CD8-positive, alpha-beta memory T cell (primary cell): ENCODE results near the gene SPATC1L. TPM values are rescaled to one million over a fixed set of nuclear protein-coding genes. Genes with fewer than 3 reads are reported as not detected.

Experiments used
- CTCF ChIA-PET: fragments of 350-600 bp; sonication (Branson Sonifier 250); formaldehyde crosslinking; loops from one replicate; lab custom pipeline; 2021; ENCODE audit warnings: antibody characterized with exemption; lab: Charles Lee
- POLR2A ChIA-PET: fragments of 350-600 bp; sonication (Branson Sonifier 250); formaldehyde crosslinking; loops from one replicate; lab custom pipeline; 2021; ENCODE audit warnings: antibody characterized with exemption; lab: Charles Lee
- DNase-seq, 5 donors: peaks; one replicate each; pipeline versions ENCODE4 v3.0.0 to v3.0.0-alpha.2; 2020 to 2022; ENCODE audit warnings: mixed read lengths in 1 of 5
- H3K27ac ChIP-seq: one replicate; pipeline ENCODE4 v1.7.0; 2013; ENCODE audit warnings: low read depth, mild to moderate bottlenecking, low read length, moderate library complexity
- H3K27me3 ChIP-seq: 2 replicates; pipeline ENCODE4 v1.7.0; 2013; ENCODE audit warnings: low read length, mild to moderate bottlenecking; ENCODE audit not compliant: insufficient read depth, poor library complexity, severe bottlenecking
- H3K36me3 ChIP-seq: 2 replicates; pipeline ENCODE4 v1.7.0; 2013; ENCODE audit warnings: mild to moderate bottlenecking, low read length, moderate library complexity; ENCODE audit not compliant: insufficient read depth
- H3K4me1 ChIP-seq: 2 replicates; pipeline ENCODE4 v1.7.0; 2013; ENCODE audit warnings: mild to moderate bottlenecking, low read length, moderate library complexity; ENCODE audit not compliant: insufficient read depth
- H3K4me3 ChIP-seq: 2 replicates; pipeline ENCODE4 v1.7.0; 2013; ENCODE audit warnings: mild to moderate bottlenecking, low read length
- H3K9me3 ChIP-seq: 2 replicates; pipeline ENCODE4 v1.7.0; 2013; ENCODE audit warnings: mild to moderate bottlenecking, low read length
- H3K27ac Mint-ChIP-seq, 8 donors: one replicate each; pipeline ENCODE4 v1.8.0; 2020 to 2021; ENCODE audit warnings: mixed read lengths in 8 of 8, mild to moderate bottlenecking in 6 of 8, inconsistent platforms in 3 of 8, moderate library complexity in 3 of 8
- H3K27me3 Mint-ChIP-seq, 2 donors: one replicate each; pipeline ENCODE4 v1.8.0; 2020 to 2021; ENCODE audit warnings: mixed read lengths in 2 of 2, mild to moderate bottlenecking in 1 of 2, moderate library complexity in 1 of 2
- H3K36me3 Mint-ChIP-seq, 3 donors: one replicate each; pipeline ENCODE4 v1.8.0; 2020 to 2021; ENCODE audit warnings: mixed read lengths in 3 of 3, inconsistent platforms in 1 of 3, mild to moderate bottlenecking in 1 of 3
- H3K4me1 Mint-ChIP-seq, 3 donors: one replicate each; pipeline ENCODE4 v1.8.0; 2020 to 2021; ENCODE audit warnings: mixed read lengths in 3 of 3, inconsistent platforms in 1 of 3, mild to moderate bottlenecking in 1 of 3
- H3K4me3 Mint-ChIP-seq, 7 donors: one replicate each; pipeline ENCODE4 v1.8.0; 2020 to 2021; ENCODE audit warnings: mixed read lengths in 7 of 7, mild to moderate bottlenecking in 6 of 7, moderate library complexity in 4 of 7, inconsistent platforms in 2 of 7
- H3K9me3 Mint-ChIP-seq, 5 donors: one replicate each; pipeline ENCODE4 v1.8.0; 2020 to 2022; ENCODE audit warnings: mixed read lengths in 5 of 5, mild to moderate bottlenecking in 3 of 5, moderate library complexity in 2 of 5, inconsistent platforms in 1 of 5
- polyA plus RNA-seq: library from polyadenylated mRNA; unstranded; fragments of 300-500 nt; fragmentation: Illumina TruSeq; gene quantifications from one replicate; pipeline ENCODE4 v1.2.3, GENCODE V29; 2021
- total RNA-seq, 2 experiments: library from RNA; stranded (reverse); gene quantifications; one replicate each; pipeline ENCODE4 v1.2.3, GENCODE V29; 2021

Gene SPATC1L
- total and polyA plus RNA-seq, 3 experiments from 2014 or later: 5.0 to 10.7 (median 5.0) TPM

GRCh38 chr21:46111857-46112724 lies 72.2 kb downstream of the SPATC1L start:
- no peak overlapping the region for H3K4me3 ChIP-seq
- no peaks in the 10 kb centered on the region for H3K36me3 ChIP-seq
- no peaks in the 10 kb centered on the region for H3K4me1 ChIP-seq
- H3K4me1 Mint-ChIP-seq: no peaks in the 10 kb centered on the region
- no peak overlapping the region for H3K4me3 Mint-ChIP-seq
- H3K27me3 Mint-ChIP-seq: peaks cover 7 to 8% of the 10 kb centered on the region in 2 donors
- H3K9me3 Mint-ChIP-seq: peaks cover 11 to 16% (median 12%) of the 10 kb centered on the region in 5 donors
- CTCF ChIA-PET: no interaction called here
- no peak overlapping the region for H3K27ac ChIP-seq
- DNase-seq: peak in 2 of 5 donors; percentile 0 to 39
- H3K36me3 Mint-ChIP-seq: peaks cover 2 to 17% (median 9%) of the 10 kb centered on the region in 3 donors
- H3K27me3 ChIP-seq: no peaks in the 10 kb centered on the region
- H3K27ac Mint-ChIP-seq: no peak overlapping the region
- H3K9me3 ChIP-seq: peaks cover 3% of the 10 kb centered on the region
- POLR2A ChIA-PET: interaction anchor here (0.5 kb wide), 1 partner anchor 11 kb away, joined by 6 read pairs; no protein-coding TSS in a partner anchor

- Mint-ChIP-seq H3K27ac (no peak overlapping the region), H3K4me1 (no peaks in the 10 kb centered on the region), H3K36me3 (peaks cover 0 to 22% (median 7%) of the 10 kb centered on the region in 3 donors), H3K27me3 (peaks cover 9 to 10% of the 10 kb centered on the region in 2 donors), H3K4me3 (no peak overlapping the region), H3K9me3 (peaks cover 12 to 17% (median 13%) of the 10 kb centered on the region in 5 donors)
- no peak overlapping the region for H3K4me3 ChIP-seq
- CTCF ChIA-PET: no interaction called here
- no peak overlapping the region for H3K27ac ChIP-seq
- no peaks in the 10 kb centered on the region for H3K36me3 ChIP-seq
- POLR2A ChIA-PET: no interaction called here
- peaks cover 3% of the 10 kb centered on the region for H3K9me3 ChIP-seq
- no peaks in the 10 kb centered on the region for H3K4me1 ChIP-seq
- no peaks in the 10 kb centered on the region for H3K27me3 ChIP-seq
- DNase-seq: peak in 2 of 5 donors; percentile 0 to 33
Observed at GRCh38 chr21:46111193-46111571, 73.1 kb downstream of the SPATC1L start.

Other genes starting within 250 kb of the SPATC1L start
- 10 to 100 TPM; 12.1 to 13.1 TPM for gene COL6A1, start 202.7 kb downstream of the SPATC1L start, total RNA-seq
- 1.6 TPM for gene COL6A1, start 202.7 kb downstream of the SPATC1L start, polyA plus RNA-seq
- gene COL6A2, start 86.3 kb downstream of the SPATC1L start, total RNA-seq: 10 to 100 TPM; 22.8 to 25.1 TPM
- gene COL6A2, start 86.3 kb downstream of the SPATC1L start, polyA plus RNA-seq: 17.4 TPM
- gene FTCD, start 28.9 kb downstream of the SPATC1L start, total RNA-seq: not detected
- not detected for gene FTCD, start 28.9 kb downstream of the SPATC1L start, polyA plus RNA-seq
- gene LSS, start 44.3 kb upstream of the SPATC1L start, total RNA-seq: 10 to 100 TPM; 19.6 to 20.4 TPM
- 16.1 TPM for gene LSS, start 44.3 kb upstream of the SPATC1L start, polyA plus RNA-seq
- 100 to 1,000 TPM; 131 to 133 TPM for gene MCM3AP, start 101.2 kb upstream of the SPATC1L start, total RNA-seq
- 56.7 TPM for gene MCM3AP, start 101.2 kb upstream of the SPATC1L start, polyA plus RNA-seq
- 10 to 100 TPM; 16.7 to 18.6 TPM for gene YBEY, start 101.9 kb upstream of the SPATC1L start, total RNA-seq
- gene YBEY, start 101.9 kb upstream of the SPATC1L start, polyA plus RNA-seq: 21.0 TPM
- gene C21orf58, start 139.4 kb upstream of the SPATC1L start, total RNA-seq: 10 to 100 TPM; 13.4 to 14.5 TPM
- 0.62 TPM for gene C21orf58, start 139.4 kb upstream of the SPATC1L start, polyA plus RNA-seq
- 10 to 100 TPM; 54.8 to 60.1 TPM for gene PCNT, start 139.7 kb upstream of the SPATC1L start, total RNA-seq
- gene PCNT, start 139.7 kb upstream of the SPATC1L start, polyA plus RNA-seq: 27.1 TPM